ENCODE results near the gene OR4D5. TPM values are rescaled to one million over a fixed set of nuclear protein-coding genes. Genes with fewer than 3 reads are reported as not detected.

The OR4D5 gene
- total RNA-seq, 1 experiment from 2014 or later: not detected

- H3K4me2 ChIP-seq (ENCODE audit: low read length): no peak within 1 kb of the TSS
- no peaks in the 10 kb centered on the region for H3K9me3 ChIP-seq (ENCODE audit: low read length)
- DNase-seq (no peak), ATAC-seq (no peak)
- H3F3A ChIP-seq (ENCODE audit: low read length, unreplicated experiment): peaks cover 6% of the 10 kb centered on the region
- H3K4me1 ChIP-seq (ENCODE audit: insufficient read depth, low read length): peaks cover 15% of the 10 kb centered on the region
- no peaks in the 10 kb centered on the region for H4K20me1 ChIP-seq (ENCODE audit: low read length)
- ChIA-PET POLR2A (ENCODE audit: unreplicated experiment) (no interaction called here), CTCF (no interaction called here)
- H3K27ac ChIP-seq (ENCODE audit: low read length): no peak within 1 kb of the TSS
- H3K9me2 ChIP-seq (replicated peaks; ENCODE audit: low read length): no peaks in the 10 kb centered on the region
- intact Hi-C loops (cut with micrococcal nuclease): no loop called here
- no peaks in the 10 kb centered on the region for H3K36me3 ChIP-seq (ENCODE audit: low read depth, low read length)
- H3K4me3 ChIP-seq (ENCODE audit: low read length): no peak within 1 kb of the TSS
- no peaks in the 10 kb centered on the region for H3K79me2 ChIP-seq (ENCODE audit: low read length)
- no TSS peak for BruUV-seq (replicated peaks)
- H2AFZ ChIP-seq (ENCODE audit: low read length): no peak within 1 kb of the TSS
- TF ChIP-seq, protein P1, sequence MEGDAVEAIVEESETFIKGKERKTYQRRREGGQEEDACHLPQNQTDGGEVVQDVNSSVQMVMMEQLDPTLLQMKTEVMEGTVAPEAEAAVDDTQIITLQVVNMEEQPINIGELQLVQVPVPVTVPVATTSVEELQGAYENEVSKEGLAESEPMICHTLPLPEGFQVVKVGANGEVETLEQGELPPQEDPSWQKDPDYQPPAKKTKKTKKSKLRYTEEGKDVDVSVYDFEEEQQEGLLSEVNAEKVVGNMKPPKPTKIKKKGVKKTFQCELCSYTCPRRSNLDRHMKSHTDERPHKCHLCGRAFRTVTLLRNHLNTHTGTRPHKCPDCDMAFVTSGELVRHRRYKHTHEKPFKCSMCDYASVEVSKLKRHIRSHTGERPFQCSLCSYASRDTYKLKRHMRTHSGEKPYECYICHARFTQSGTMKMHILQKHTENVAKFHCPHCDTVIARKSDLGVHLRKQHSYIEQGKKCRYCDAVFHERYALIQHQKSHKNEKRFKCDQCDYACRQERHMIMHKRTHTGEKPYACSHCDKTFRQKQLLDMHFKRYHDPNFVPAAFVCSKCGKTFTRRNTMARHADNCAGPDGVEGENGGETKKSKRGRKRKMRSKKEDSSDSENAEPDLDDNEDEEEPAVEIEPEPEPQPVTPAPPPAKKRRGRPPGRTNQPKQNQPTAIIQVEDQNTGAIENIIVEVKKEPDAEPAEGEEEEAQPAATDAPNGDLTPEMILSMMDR (conservative IDR thresholded peaks at IDR 0.05; ENCODE audit: low read depth, low read length): no peak
- TF ChIP-seq EZH2 (IDR thresholded peaks at IDR 0.05; ENCODE audit: low read length, unreplicated experiment): no peak
- TF ChIP-seq EZH2phosphoT487 (IDR thresholded peaks at IDR 0.05; ENCODE audit: borderline replicate concordance, low read length): no peak
- H3K27me3 ChIP-seq (ENCODE audit: low read length): no peaks in the 10 kb centered on the region; the same call in 1 of the 2 replicates
- no peak within 1 kb of the TSS for H3K9ac ChIP-seq (ENCODE audit: low read length)
Measured at GRCh38 chr11:123977731-123978347, 38.4 kb downstream of the OR4D5 start, which contains the start of gene OR10S1. Gene OR10S1, minus strand, starts transcription at chr11:123977781. Its CDS starts 117 bp downstream, at chr11:123977664.

- TF ChIP-seq, protein P1 (conservative IDR thresholded peaks at IDR 0.05; ENCODE audit: low read depth, low read length): no peak
- TF ChIP-seq EZH2phosphoT487 (IDR thresholded peaks at IDR 0.05; ENCODE audit: borderline replicate concordance, low read length) (no peak), EZH2 (IDR thresholded peaks at IDR 0.05; ENCODE audit: low read length, unreplicated experiment) (no peak)
- Histone ChIP-seq H2AFZ (ENCODE audit: low read length) (no peak overlapping the region), H3F3A (ENCODE audit: low read length, unreplicated experiment) (no peaks in the 10 kb centered on the region), H3K4me1 (ENCODE audit: insufficient read depth, low read length) (peaks cover 2% of the 10 kb centered on the region), H3K27me3 (ENCODE audit: low read length) (no peaks in the 10 kb centered on the region; the same call in 1 of the 2 replicates), H3K36me3 (ENCODE audit: low read depth, low read length) (no peaks in the 10 kb centered on the region), H3K9ac (ENCODE audit: low read length) (no peak overlapping the region), H3K4me3 (ENCODE audit: low read length) (no peak overlapping the region), H3K9me2 (replicated peaks; ENCODE audit: low read length) (no peaks in the 10 kb centered on the region), H3K27ac (ENCODE audit: low read length) (no peak overlapping the region), H4K20me1 (ENCODE audit: low read length) (no peaks in the 10 kb centered on the region), H3K9me3 (ENCODE audit: low read length) (no peaks in the 10 kb centered on the region), H3K79me2 (ENCODE audit: low read length) (no peaks in the 10 kb centered on the region), H3K4me2 (ENCODE audit: low read length) (no peak overlapping the region)
- CTCF ChIA-PET: no interaction called here
- intact Hi-C loops (cut with micrococcal nuclease): no loop called here
- POLR2A ChIA-PET (ENCODE audit: unreplicated experiment): no interaction called here
- no peak for DNase-seq
- ATAC-seq: no peak
- BruUV-seq (replicated peaks): no TSS peak
Measured at GRCh38 chr11:123979311-123979710, 39.9 kb downstream of the OR4D5 start.

Other genes with a start within 250 kb of the OR4D5 start
- gene ZNF202, start 198.0 kb upstream of the OR4D5 start, total RNA-seq (2014; rRNA removed): 13.1 and 14.6 TPM in 2 replicates
- not detected in 2 replicates for gene OR6X1, start 185.1 kb upstream of the OR4D5 start, total RNA-seq (2014; rRNA removed)
- gene OR6M1, start 133.3 kb upstream of the OR4D5 start, total RNA-seq (2014; rRNA removed): not detected in 2 replicates
- not detected in 2 replicates for gene TMEM225, start 53.9 kb upstream of the OR4D5 start, total RNA-seq (2014; rRNA removed)
- not detected in 2 replicates for gene OR8D4, start 37.5 kb upstream of the OR4D5 start, total RNA-seq (2014; rRNA removed)
- gene OR6T1, start 4.2 kb downstream of the OR4D5 start, total RNA-seq (2014; rRNA removed): not detected in 2 replicates
- not detected in 2 replicates for gene OR10S1, start 38.2 kb downstream of the OR4D5 start, total RNA-seq (2014; rRNA removed)
- gene OR10G6, start 55.5 kb downstream of the OR4D5 start, total RNA-seq (2014; rRNA removed): not detected in 2 replicates
- gene OR10G4, start 73.4 kb downstream of the OR4D5 start, total RNA-seq (2014; rRNA removed): not detected in 2 replicates
- gene OR10G9, start 83.4 kb downstream of the OR4D5 start, total RNA-seq (2014; rRNA removed): not detected in 2 replicates
- gene OR10G8, start 87.2 kb downstream of the OR4D5 start, total RNA-seq (2014; rRNA removed): not detected in 2 replicates
- not detected in 2 replicates for gene OR10G7, start 101.7 kb downstream of the OR4D5 start, total RNA-seq (2014; rRNA removed)
- 0.17 TPM in 1 of 2 replicates, not detected in the other for gene VWA5A, start 175.8 kb downstream of the OR4D5 start, total RNA-seq (2014; rRNA removed)
- gene OR10D3, start 243.7 kb downstream of the OR4D5 start, total RNA-seq (2014; rRNA removed): 0.15 and 0.29 TPM in 2 replicates

Measured in PC-3 (cell line).